Measurements from ENCODE around the gene MTR.

Gene MTR

GRCh38 chr1:236785477-236785876, 9.6 kb upstream of the MTR start:
- no peak for DNase-seq (ENCODE audit: insufficient read length)
- FAIRE-seq: no peak
- TF ChIP-seq POLR2AphosphoS5 (IDR thresholded peaks at IDR 0.05; ENCODE audit: low read depth, low read length) (no peak), TAF1 (IDR thresholded peaks at IDR 0.05; ENCODE audit: borderline replicate concordance, low read depth, low read length) (no peak), POLR2A (IDR thresholded peaks at IDR 0.05; ENCODE audit: low read depth, low read length) (no peak)

DNA sequence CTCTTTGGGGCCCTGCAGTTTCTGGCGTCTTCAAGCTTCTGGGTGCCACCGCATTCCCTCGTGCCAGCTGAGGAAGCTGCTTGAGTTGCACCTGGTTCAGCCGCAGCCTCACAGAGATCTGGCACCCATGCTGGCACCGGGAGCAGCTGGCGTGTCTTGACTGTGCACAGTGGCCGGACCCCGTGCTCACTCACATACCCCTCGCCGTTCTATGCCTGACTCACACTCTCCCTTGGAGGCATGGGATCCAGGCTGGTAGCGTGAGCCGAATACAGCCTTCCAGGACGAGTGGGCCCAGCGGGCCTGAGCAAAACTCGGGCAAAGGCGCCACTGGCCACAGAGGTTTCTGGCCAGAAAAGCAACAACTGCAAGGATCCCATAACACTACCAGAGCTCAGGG, 8.6 kb upstream of the MTR start:
- no peak for DNase-seq (ENCODE audit: insufficient read length)
- no peak for TF ChIP-seq POLR2AphosphoS5 (IDR thresholded peaks at IDR 0.05; ENCODE audit: low read depth, low read length)
- TF ChIP-seq POLR2A (IDR thresholded peaks at IDR 0.05; ENCODE audit: low read depth, low read length): no peak
- TF ChIP-seq TAF1 (IDR thresholded peaks at IDR 0.05; ENCODE audit: borderline replicate concordance, low read depth, low read length): no peak
- no peak for FAIRE-seq

DNA sequence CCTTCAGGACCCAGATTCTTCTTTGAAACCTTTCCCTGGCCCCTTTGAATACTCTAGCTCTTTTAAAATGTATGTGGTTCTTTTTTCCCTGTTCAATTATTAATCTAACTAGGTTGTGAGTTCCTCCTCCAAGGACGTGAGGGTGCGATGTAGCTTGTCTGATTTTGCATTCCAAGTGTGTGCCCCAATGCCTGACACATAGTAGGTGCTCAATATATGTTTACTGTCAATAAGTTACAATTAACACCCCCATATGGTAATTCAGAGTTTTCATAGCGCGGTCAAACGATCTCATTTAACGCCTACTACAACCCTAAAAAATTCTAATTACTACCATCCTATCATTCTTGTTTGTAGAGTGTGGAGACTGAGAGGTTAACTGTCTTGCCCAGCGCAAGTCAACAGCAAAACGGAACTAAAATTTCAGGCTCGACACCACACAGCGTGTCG, 482 bp upstream of the MTR start:
- no peak for FAIRE-seq
- no peak for TF ChIP-seq POLR2A (IDR thresholded peaks at IDR 0.05; ENCODE audit: low read depth, low read length)

GRCh38 chr1:236795757-236796667, 920 bp downstream of the MTR start:
- peak; percentile 14 for FAIRE-seq
- peak; percentile 41; the same call in 1 of the 2 replicates for TF ChIP-seq TAF1 (IDR thresholded peaks at IDR 0.05; ENCODE audit: borderline replicate concordance, low read depth, low read length)
- TF ChIP-seq POLR2AphosphoS5 (IDR thresholded peaks at IDR 0.05; ENCODE audit: low read depth, low read length): no peak
- no peak for TF ChIP-seq POLR2A (IDR thresholded peaks at IDR 0.05; ENCODE audit: low read depth, low read length)
- DNase-seq (ENCODE audit: insufficient read length): no peak

More for the DNA sequence above, 482 bp upstream of the MTR start:
- DNase-seq (ENCODE audit: insufficient read length): no peak

DNA sequence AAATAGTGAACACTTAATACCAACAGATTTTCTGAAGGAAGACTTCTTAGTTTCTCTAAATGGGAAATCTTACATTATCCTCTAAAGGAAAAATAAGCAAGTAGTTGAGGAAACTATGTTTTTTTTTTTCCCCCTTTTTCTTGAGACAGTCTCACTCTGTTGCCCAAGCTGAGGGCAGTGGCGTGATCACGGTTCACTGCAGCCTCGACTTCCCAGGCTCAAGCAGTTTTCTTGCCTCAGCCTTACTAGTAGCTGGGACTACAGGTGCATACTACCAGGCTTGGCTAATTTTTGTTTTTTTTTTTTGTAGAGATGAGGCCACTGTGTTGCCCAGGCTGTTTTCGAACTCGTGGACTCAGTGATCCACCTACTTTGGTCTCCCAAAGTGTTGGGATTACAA, 3.9 kb downstream of the MTR start:
- DNase-seq (ENCODE audit: insufficient read length) (no peak), FAIRE-seq (no peak)
- TF ChIP-seq TAF1 (IDR thresholded peaks at IDR 0.05; ENCODE audit: borderline replicate concordance, low read depth, low read length) (no peak), POLR2A (IDR thresholded peaks at IDR 0.05; ENCODE audit: low read depth, low read length) (no peak), POLR2AphosphoS5 (IDR thresholded peaks at IDR 0.05; ENCODE audit: low read depth, low read length) (no peak)

DNA sequence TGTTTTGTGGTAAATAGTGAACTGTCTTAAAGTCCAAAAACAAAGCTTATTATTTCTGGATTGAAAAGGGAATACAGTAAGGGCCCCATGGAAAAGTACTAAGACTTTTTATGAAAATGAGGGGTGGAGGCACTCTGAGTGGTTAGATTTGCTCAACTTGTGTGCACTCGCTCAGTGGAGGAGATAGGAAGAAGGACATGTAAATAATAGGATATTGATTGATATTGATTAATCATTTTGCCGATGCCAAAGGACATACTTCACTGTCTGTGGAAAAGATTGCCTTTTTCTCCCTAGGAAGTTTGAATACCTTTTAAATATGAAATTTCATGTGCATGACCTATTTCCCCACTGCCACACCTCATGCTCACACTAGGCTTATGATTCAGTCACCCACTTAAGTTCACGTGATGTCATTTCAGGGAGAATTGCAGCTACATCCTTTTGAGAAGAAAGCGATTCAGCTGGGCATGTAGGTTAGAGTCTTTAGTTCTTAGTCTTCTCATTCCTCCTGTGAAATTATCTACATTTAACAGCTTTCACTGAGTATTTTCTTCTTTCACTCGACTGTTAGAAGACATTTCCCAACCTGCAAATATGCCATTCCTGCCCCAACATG, 5.0 kb downstream of the MTR start:
- no peak for DNase-seq (ENCODE audit: insufficient read length)
- no peak for TF ChIP-seq POLR2AphosphoS5 (IDR thresholded peaks at IDR 0.05; ENCODE audit: low read depth, low read length)
- no peak for TF ChIP-seq TAF1 (IDR thresholded peaks at IDR 0.05; ENCODE audit: borderline replicate concordance, low read depth, low read length)
- TF ChIP-seq POLR2A (IDR thresholded peaks at IDR 0.05; ENCODE audit: low read depth, low read length): no peak
- FAIRE-seq: no peak

DNA sequence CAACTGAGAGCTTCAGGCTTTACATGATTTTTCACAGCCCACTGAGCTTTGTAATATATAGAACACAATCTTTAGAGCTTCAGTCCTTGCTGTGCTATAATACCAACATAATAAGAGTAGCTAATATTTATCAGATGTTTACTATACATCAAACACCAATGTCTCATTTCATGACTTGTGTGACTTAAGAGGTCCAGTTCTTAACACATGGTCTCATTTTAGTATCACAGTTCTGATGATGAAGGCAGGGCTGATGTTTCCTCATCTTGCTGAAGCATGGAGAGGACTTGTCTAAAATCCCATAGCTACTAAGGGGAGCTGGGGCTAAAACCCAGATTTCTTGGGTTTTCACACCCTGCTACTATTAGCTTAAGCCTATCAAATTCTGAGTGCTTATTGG, 5.5 kb downstream of the MTR start:
- DNase-seq (ENCODE audit: insufficient read length) (no peak), FAIRE-seq (no peak)
- no peak for TF ChIP-seq POLR2A (IDR thresholded peaks at IDR 0.05; ENCODE audit: low read depth, low read length)
- TF ChIP-seq TAF1 (IDR thresholded peaks at IDR 0.05; ENCODE audit: borderline replicate concordance, low read depth, low read length): no peak
- no peak for TF ChIP-seq POLR2AphosphoS5 (IDR thresholded peaks at IDR 0.05; ENCODE audit: low read depth, low read length)

DNA sequence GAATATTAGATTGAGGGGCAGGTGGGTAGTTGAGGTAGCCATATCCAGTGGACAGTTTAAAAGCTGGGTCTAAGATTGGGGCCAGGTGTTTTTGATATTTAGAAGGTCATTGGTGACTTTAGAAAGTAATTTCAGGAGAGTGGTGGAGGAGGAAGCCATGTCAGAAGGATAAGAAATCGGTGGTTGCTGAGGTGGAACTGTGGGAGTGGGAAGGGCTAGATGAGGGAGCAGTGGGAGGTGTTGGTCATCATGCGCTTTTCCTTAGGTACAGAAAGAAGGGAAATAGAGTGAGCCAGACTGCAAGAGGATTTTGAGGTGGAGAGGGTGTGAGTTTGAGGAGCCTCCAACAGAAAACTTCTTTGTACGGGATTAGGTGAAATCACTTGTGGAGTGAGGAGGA, 7.2 kb downstream of the MTR start:
- TF ChIP-seq POLR2A (IDR thresholded peaks at IDR 0.05; ENCODE audit: low read depth, low read length): no peak
- no peak for TF ChIP-seq POLR2AphosphoS5 (IDR thresholded peaks at IDR 0.05; ENCODE audit: low read depth, low read length)
- TF ChIP-seq TAF1 (IDR thresholded peaks at IDR 0.05; ENCODE audit: borderline replicate concordance, low read depth, low read length): no peak
- DNase-seq (ENCODE audit: insufficient read length): no peak
- no peak for FAIRE-seq

- TF ChIP-seq TAF1 (IDR thresholded peaks at IDR 0.05; ENCODE audit: borderline replicate concordance, low read depth, low read length): no peak
- no peak for TF ChIP-seq POLR2AphosphoS5 (IDR thresholded peaks at IDR 0.05; ENCODE audit: low read depth, low read length)
- TF ChIP-seq POLR2A (IDR thresholded peaks at IDR 0.05; ENCODE audit: low read depth, low read length): no peak
- FAIRE-seq (no peak), DNase-seq (ENCODE audit: insufficient read length) (no peak)
Observed at GRCh38 chr1:236806634-236807033, 11.5 kb downstream of the MTR start.

GRCh38 chr1:236808005-236808404, 12.9 kb downstream of the MTR start:
- no peak for TF ChIP-seq POLR2A (IDR thresholded peaks at IDR 0.05; ENCODE audit: low read depth, low read length)
- TF ChIP-seq POLR2AphosphoS5 (IDR thresholded peaks at IDR 0.05; ENCODE audit: low read depth, low read length): no peak
- TF ChIP-seq TAF1 (IDR thresholded peaks at IDR 0.05; ENCODE audit: borderline replicate concordance, low read depth, low read length): no peak
- no peak for DNase-seq (ENCODE audit: insufficient read length)
- no peak for FAIRE-seq

- no peak for FAIRE-seq
- DNase-seq (ENCODE audit: insufficient read length): no peak
- no peak for TF ChIP-seq POLR2A (IDR thresholded peaks at IDR 0.05; ENCODE audit: low read depth, low read length)
- no peak for TF ChIP-seq POLR2AphosphoS5 (IDR thresholded peaks at IDR 0.05; ENCODE audit: low read depth, low read length)
- TF ChIP-seq TAF1 (IDR thresholded peaks at IDR 0.05; ENCODE audit: borderline replicate concordance, low read depth, low read length): no peak
Observed at GRCh38 chr1:236808564-236809130, 13.6 kb downstream of the MTR start.

Measured in GM12892 (cell line).